Measurements from ENCODE around the gene MBNL2. TPM values are rescaled to one million over a fixed set of nuclear protein-coding genes. Genes with fewer than 3 reads are reported as not detected.

The MBNL2 gene
- total RNA-seq, 2 experiments from 2014 or later: 2.7 to 7.4 TPM

GRCh38 chr13:97281028-97281427 is 58.9 kb downstream of the MBNL2 start:
- H3K79me2 ChIP-seq (ENCODE audit: insufficient read depth, low read depth, low read length): no peaks in the 10 kb centered on the region

DNA sequence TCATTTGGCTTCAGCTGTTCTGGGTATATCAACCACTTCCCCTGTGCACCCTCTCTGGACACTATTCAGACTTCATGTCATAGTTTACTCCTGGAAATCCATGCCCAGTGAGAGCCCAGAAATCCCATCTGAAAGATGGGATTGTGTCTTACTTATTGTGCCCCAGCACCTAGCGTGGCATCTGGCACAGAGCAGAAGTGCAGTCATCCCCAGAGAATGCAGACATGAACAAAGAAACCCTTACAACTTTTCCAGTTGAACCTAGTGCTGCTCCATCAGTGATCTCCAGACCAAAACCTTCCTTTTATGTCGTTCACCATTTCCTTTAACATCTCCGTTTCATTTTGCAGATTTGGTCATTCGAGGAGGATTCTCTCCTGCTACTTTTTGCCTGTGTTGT is 60.6 kb downstream of the MBNL2 start:
- intact Hi-C loops (cut with micrococcal nuclease; ENCODE audit: unreplicated experiment): no loop called here

More at GRCh38 chr13:97281028-97281427, 58.9 kb downstream of the MBNL2 start:
- Histone ChIP-seq H3K4me2 (ENCODE audit: low read length) (no peak overlapping the region), H3K9me3 (ENCODE audit: low read length) (no peaks in the 10 kb centered on the region), H3K27ac (ENCODE audit: low read depth, low read length, poor library complexity, severe bottlenecking) (no peak overlapping the region), H3K4me1 (ENCODE audit: insufficient read depth, low read length, poor library complexity, severe bottlenecking) (no peaks in the 10 kb centered on the region), H2AFZ (ENCODE audit: low read length) (no peak overlapping the region), H3K9me2 (ENCODE audit: insufficient read depth, low read length) (no peaks in the 10 kb centered on the region), H3K4me3 (ENCODE audit: low read depth, low read length, poor library complexity, severe bottlenecking) (no peak overlapping the region), H4K20me1 (ENCODE audit: insufficient read depth, low read length) (no peaks in the 10 kb centered on the region), H3K36me3 (ENCODE audit: insufficient read depth, low read length) (peaks cover 4% of the 10 kb centered on the region; the same call in 1 of the 2 replicates)
- CTCF ChIA-PET (ENCODE audit: unreplicated experiment): no interaction called here
- DNase-seq (ENCODE audit: low spot score): no peak
- intact Hi-C loops (cut with micrococcal nuclease; ENCODE audit: unreplicated experiment): no loop called here
- POLR2A ChIA-PET: no interaction called here
- no TSS peak for BruUV-seq (replicated peaks)
- TF ChIP-seq EZH2phosphoT487 (IDR thresholded peaks at IDR 0.05; ENCODE audit: borderline replicate concordance, low read depth, low read length): no peak
- no peak for TF ChIP-seq CTCF (conservative IDR thresholded peaks at IDR 0.05; ENCODE audit: low read length)

GRCh38 chr13:97283888-97284287 is 61.8 kb downstream of the MBNL2 start:
- no peak for DNase-seq (ENCODE audit: low spot score)
- ChIA-PET POLR2A (no interaction called here), CTCF (ENCODE audit: unreplicated experiment) (no interaction called here)
- Histone ChIP-seq H3K79me2 (ENCODE audit: insufficient read depth, low read depth, low read length) (no peaks in the 10 kb centered on the region), H4K20me1 (ENCODE audit: insufficient read depth, low read length) (no peaks in the 10 kb centered on the region), H3K4me1 (ENCODE audit: insufficient read depth, low read length, poor library complexity, severe bottlenecking) (no peaks in the 10 kb centered on the region), H2AFZ (ENCODE audit: low read length) (no peak overlapping the region), H3K27ac (ENCODE audit: low read depth, low read length, poor library complexity, severe bottlenecking) (no peak overlapping the region), H3K9me2 (ENCODE audit: insufficient read depth, low read length) (no peaks in the 10 kb centered on the region), H3K4me3 (ENCODE audit: low read depth, low read length, poor library complexity, severe bottlenecking) (no peak overlapping the region), H3K36me3 (ENCODE audit: insufficient read depth, low read length) (no peaks in the 10 kb centered on the region), H3K9me3 (ENCODE audit: low read length) (no peaks in the 10 kb centered on the region), H3K4me2 (ENCODE audit: low read length) (no peak overlapping the region)
- TF ChIP-seq CTCF (conservative IDR thresholded peaks at IDR 0.05; ENCODE audit: low read length) (no peak), EZH2phosphoT487 (IDR thresholded peaks at IDR 0.05; ENCODE audit: borderline replicate concordance, low read depth, low read length) (no peak)
- BruUV-seq (replicated peaks): no TSS peak
- intact Hi-C loops (cut with micrococcal nuclease; ENCODE audit: unreplicated experiment): no loop called here

More for the DNA sequence above, 60.6 kb downstream of the MBNL2 start:
- Histone ChIP-seq H3K9me3 (ENCODE audit: low read length) (no peaks in the 10 kb centered on the region), H2AFZ (ENCODE audit: low read length) (no peak overlapping the region), H3K9me2 (ENCODE audit: insufficient read depth, low read length) (no peaks in the 10 kb centered on the region), H3K4me2 (ENCODE audit: low read length) (no peak overlapping the region), H4K20me1 (ENCODE audit: insufficient read depth, low read length) (no peaks in the 10 kb centered on the region), H3K79me2 (ENCODE audit: insufficient read depth, low read depth, low read length) (no peaks in the 10 kb centered on the region), H3K36me3 (ENCODE audit: insufficient read depth, low read length) (no peaks in the 10 kb centered on the region), H3K27ac (ENCODE audit: low read depth, low read length, poor library complexity, severe bottlenecking) (no peak overlapping the region), H3K4me3 (ENCODE audit: low read depth, low read length, poor library complexity, severe bottlenecking) (no peak overlapping the region), H3K4me1 (ENCODE audit: insufficient read depth, low read length, poor library complexity, severe bottlenecking) (no peaks in the 10 kb centered on the region)
- no TSS peak for BruUV-seq (replicated peaks)
- no peak for DNase-seq (ENCODE audit: low spot score)
- ChIA-PET POLR2A (no interaction called here), CTCF (ENCODE audit: unreplicated experiment) (no interaction called here)
- no peak for TF ChIP-seq EZH2phosphoT487 (IDR thresholded peaks at IDR 0.05; ENCODE audit: borderline replicate concordance, low read depth, low read length)
- TF ChIP-seq CTCF (conservative IDR thresholded peaks at IDR 0.05; ENCODE audit: low read length): no peak

All from OCI-LY7 (cell line).